H9 (cell line): ENCODE results near the gene CHMP6. TPM values are rescaled to one million over a fixed set of nuclear protein-coding genes. Genes with fewer than 3 reads are reported as not detected.

ENCODE experiments used
- DNase-seq: peaks from one replicate; pipeline ENCODE4 v3.0.0-alpha.2; 2017
- H2AFZ ChIP-seq: one replicate; pipeline ENCODE4 v1.6.1; 2013; ENCODE audit warnings: mild to moderate bottlenecking, low read length, control low read depth, moderate library complexity
- H2AK5ac ChIP-seq: 2 replicates; pipeline ENCODE4 v1.6.1; 2013; ENCODE audit warnings: low read length, control low read depth, mixed read lengths; ENCODE audit not compliant: insufficient read length
- H2BK120ac ChIP-seq: one replicate; pipeline ENCODE4 v1.6.1; 2013; ENCODE audit warnings: low read depth, mild to moderate bottlenecking, low read length, control low read depth, inconsistent platforms; ENCODE audit not compliant: poor library complexity, severe bottlenecking
- H2BK12ac ChIP-seq: 2 replicates; pipeline ENCODE4 v1.6.1; 2013; ENCODE audit warnings: low read length, control low read depth, mixed read lengths, low read depth; ENCODE audit not compliant: insufficient read length
- H2BK15ac ChIP-seq: 2 replicates; pipeline ENCODE4 v1.6.1; 2013; ENCODE audit warnings: low read depth, low read length, control low read depth
- H2BK20ac ChIP-seq: one replicate; pipeline ENCODE4 v1.6.1; 2013; ENCODE audit warnings: low read depth, mild to moderate bottlenecking, low read length, control low read depth, inconsistent platforms; ENCODE audit not compliant: poor library complexity, severe bottlenecking
- H2BK5ac ChIP-seq: 2 replicates; pipeline ENCODE4 v1.6.1; 2013; ENCODE audit warnings: low read length, control low read depth, mixed read lengths; ENCODE audit not compliant: insufficient read length
- H3K14ac ChIP-seq: 2 replicates; pipeline ENCODE4 v1.6.1; 2013; ENCODE audit warnings: low read length, control low read depth; ENCODE audit not compliant: insufficient read depth
- H3K18ac ChIP-seq: 2 replicates; pipeline ENCODE4 v1.6.1; 2013; ENCODE audit warnings: low read depth, mild to moderate bottlenecking, mixed read lengths, low read length, control low read depth; ENCODE audit not compliant: insufficient read length
- H3K23ac ChIP-seq: 2 replicates; pipeline ENCODE4 v1.6.1; 2013; ENCODE audit warnings: low read length, control low read depth, mixed read lengths, low read depth; ENCODE audit not compliant: insufficient read length
- H3K23me2 ChIP-seq: 2 replicates; pipeline ENCODE4 v1.6.1; 2013; ENCODE audit warnings: low read depth, mild to moderate bottlenecking, mixed read lengths, low read length, control low read depth; ENCODE audit not compliant: insufficient read length, poor library complexity, severe bottlenecking
- H3K27ac ChIP-seq: 2 replicates; pipeline ENCODE4 v1.5.1; 2013; ENCODE audit warnings: low read length, control low read depth, mixed read lengths, low read depth; ENCODE audit not compliant: insufficient read length
- H3K27me3 ChIP-seq: 2 replicates; pipeline ENCODE4 v1.6.1; 2013; ENCODE audit warnings: low read length, control low read depth, inconsistent platforms; ENCODE audit not compliant: insufficient read depth
- H3K4ac ChIP-seq: 2 replicates; pipeline ENCODE4 v1.6.1; 2013; ENCODE audit warnings: low read depth, mild to moderate bottlenecking, control low read depth, inconsistent platforms, low read length, moderate library complexity
- H3K4me1 ChIP-seq: 2 replicates; pipeline ENCODE4 v1.6.1; 2013; ENCODE audit warnings: low read length, control low read depth, inconsistent platforms; ENCODE audit not compliant: insufficient read depth
- H3K4me2 ChIP-seq: 2 replicates; pipeline ENCODE4 v1.6.1; 2013; ENCODE audit warnings: low read length, control low read depth, mixed read lengths; ENCODE audit not compliant: insufficient read length, insufficient read depth
- H3K56ac ChIP-seq: 2 replicates; pipeline ENCODE4 v1.6.1; 2013; ENCODE audit warnings: low read depth, mild to moderate bottlenecking, mixed read lengths, low read length, control low read depth; ENCODE audit not compliant: insufficient read length
- H3K79me1 ChIP-seq: 2 replicates; pipeline ENCODE4 v1.6.1; 2013; ENCODE audit warnings: low read depth, mild to moderate bottlenecking, moderate library complexity, low read length, control low read depth, inconsistent platforms; ENCODE audit not compliant: insufficient read depth, poor library complexity, severe bottlenecking
- H3K79me2 ChIP-seq: 2 replicates; pipeline ENCODE4 v1.6.1; 2013; ENCODE audit warnings: low read length, control low read depth, inconsistent platforms; ENCODE audit not compliant: insufficient read depth
- H3K9ac ChIP-seq: 2 replicates; pipeline ENCODE4 v1.6.1; 2013; ENCODE audit warnings: low read length, control low read depth, mixed read lengths; ENCODE audit not compliant: insufficient read length; ENCODE audit errors: extremely low read depth
- H3K9me3 ChIP-seq: one replicate; pipeline ENCODE4 v1.6.1; 2013; ENCODE audit warnings: low read depth, low read length, inconsistent platforms; ENCODE audit not compliant: control insufficient read depth
- H3T11ph ChIP-seq: one replicate; pipeline ENCODE4 v1.6.1; 2013; ENCODE audit warnings: mild to moderate bottlenecking, low read length, control low read depth, inconsistent platforms
- H4K20me1 ChIP-seq: one replicate; pipeline ENCODE4 v1.6.1; 2013; ENCODE audit not compliant: control insufficient read depth, insufficient read length, insufficient read depth
- H4K5ac ChIP-seq: 2 replicates; pipeline ENCODE4 v1.6.1; 2013; ENCODE audit warnings: low read depth, mild to moderate bottlenecking, mixed read lengths, low read length, control low read depth; ENCODE audit not compliant: insufficient read length
- H4K8ac ChIP-seq: replicated peaks from 2 replicates; pipeline ENCODE4 v1.6.1; 2013; ENCODE audit warnings: low read length, control low read depth, mixed read lengths, low read depth; ENCODE audit not compliant: insufficient read length
- H4K91ac ChIP-seq: 2 replicates; pipeline ENCODE4 v1.6.1; 2013; ENCODE audit warnings: low read depth, mild to moderate bottlenecking, moderate library complexity, mixed read lengths, low read length, control low read depth; ENCODE audit not compliant: insufficient read length
- H3K27ac Mint-ChIP-seq, 3 experiments: 2 replicates in 2 of 3; 3 replicates in 1 of 3; pipeline ENCODE4 v1.8.0; 2020 to 2021; ENCODE audit warnings: mixed read lengths in 3 of 3, mild to moderate bottlenecking in 1 of 3, moderate library complexity in 1 of 3
- H3K27me3 Mint-ChIP-seq: 2 replicates; pipeline ENCODE4 v1.8.0; 2021; ENCODE audit warnings: low read depth, mild to moderate bottlenecking, moderate library complexity, mixed read lengths
- H3K36me3 Mint-ChIP-seq, 3 experiments: 2 replicates in 2 of 3; 3 replicates in 1 of 3; pipeline ENCODE4 v1.8.0; 2020 to 2021; ENCODE audit warnings: low read depth in 3 of 3, mixed read lengths in 3 of 3; ENCODE audit not compliant: insufficient read depth in 1 of 3
- H3K4me1 Mint-ChIP-seq, 2 experiments: 2 replicates each; pipeline ENCODE4 v1.8.0; 2020; ENCODE audit warnings: mixed read lengths in 2 of 2
- H3K4me3 Mint-ChIP-seq, 2 experiments: 2 replicates in 1 of 2; 3 replicates in 1 of 2; pipeline ENCODE4 v1.8.0; 2020 to 2021; ENCODE audit warnings: mild to moderate bottlenecking in 2 of 2, mixed read lengths in 2 of 2, moderate library complexity in 1 of 2
- H3K9me3 Mint-ChIP-seq, 2 experiments: 2 replicates in 1 of 2; 3 replicates in 1 of 2; pipeline ENCODE4 v1.8.0; 2020; ENCODE audit warnings: mild to moderate bottlenecking in 2 of 2, mixed read lengths in 2 of 2, moderate library complexity in 1 of 2
- WGBS: extraction: QIAGEN DNeasy Blood & Tissue Kit; methylation state at CpG from one replicate; pipeline ENCODE4 v1.1.7; 2013; ENCODE audit warnings: missing lambda C conversion rate, low lambda C conversion rate, mixed read lengths; ENCODE audit not compliant: insufficient read length; ENCODE audit errors: extremely low coverage; 5-methylcytosine and 5-hydroxymethylcytosine counted together
- total RNA-seq: library from RNA; stranded (reverse); gene quantifications from 2 replicates; pipeline ENCODE4 v1.2.1, GENCODE V29; 2021
- TF ChIP-seq, protein P1 (sequence below): fragments of 200-600 bp; sonication (generic); conservative IDR thresholded peaks from 3 replicates; pipeline ENCODE4 v1.8.0; 2021; ENCODE audit warnings: antibody characterized with exemption, mild to moderate bottlenecking

Gene CHMP6
- total RNA-seq, 1 experiment from 2014 or later: 23.4 TPM

DNA sequence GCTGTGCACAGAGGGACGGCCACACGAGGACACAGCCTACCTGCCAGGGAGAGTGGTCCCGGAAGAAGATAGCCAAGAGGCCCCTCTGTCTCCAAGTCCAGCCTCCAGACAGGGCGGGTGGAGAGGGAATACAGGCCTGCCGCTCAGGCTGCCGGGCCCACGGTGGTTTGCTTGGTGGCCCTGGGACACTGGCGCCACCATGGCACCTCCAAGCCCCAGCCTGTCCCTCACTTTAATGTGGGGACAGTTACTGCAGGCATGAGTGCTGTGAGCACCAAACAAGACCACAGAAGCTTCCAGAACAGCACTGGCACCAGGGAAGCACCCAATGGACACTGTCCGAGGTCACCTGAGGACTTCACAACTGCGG, 22.0 kb upstream of the CHMP6 start:
- TF ChIP-seq, protein P1, sequence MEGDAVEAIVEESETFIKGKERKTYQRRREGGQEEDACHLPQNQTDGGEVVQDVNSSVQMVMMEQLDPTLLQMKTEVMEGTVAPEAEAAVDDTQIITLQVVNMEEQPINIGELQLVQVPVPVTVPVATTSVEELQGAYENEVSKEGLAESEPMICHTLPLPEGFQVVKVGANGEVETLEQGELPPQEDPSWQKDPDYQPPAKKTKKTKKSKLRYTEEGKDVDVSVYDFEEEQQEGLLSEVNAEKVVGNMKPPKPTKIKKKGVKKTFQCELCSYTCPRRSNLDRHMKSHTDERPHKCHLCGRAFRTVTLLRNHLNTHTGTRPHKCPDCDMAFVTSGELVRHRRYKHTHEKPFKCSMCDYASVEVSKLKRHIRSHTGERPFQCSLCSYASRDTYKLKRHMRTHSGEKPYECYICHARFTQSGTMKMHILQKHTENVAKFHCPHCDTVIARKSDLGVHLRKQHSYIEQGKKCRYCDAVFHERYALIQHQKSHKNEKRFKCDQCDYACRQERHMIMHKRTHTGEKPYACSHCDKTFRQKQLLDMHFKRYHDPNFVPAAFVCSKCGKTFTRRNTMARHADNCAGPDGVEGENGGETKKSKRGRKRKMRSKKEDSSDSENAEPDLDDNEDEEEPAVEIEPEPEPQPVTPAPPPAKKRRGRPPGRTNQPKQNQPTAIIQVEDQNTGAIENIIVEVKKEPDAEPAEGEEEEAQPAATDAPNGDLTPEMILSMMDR: no peak
- no CpG with 5 or more reads among the region's 10 CpGs for WGBS
- no peak overlapping the region for H2BK20ac ChIP-seq

More for the DNA sequence above, 22.0 kb upstream of the CHMP6 start:
- Histone ChIP-seq H3K4me1 (no peaks in the 10 kb centered on the region), H2AFZ (no peak overlapping the region), H2BK120ac (no peak overlapping the region), H3K4me2 (no peak overlapping the region), H3T11ph (no peak overlapping the region), H3K18ac (no peak overlapping the region), H4K91ac (no peak overlapping the region), H4K5ac (no peak overlapping the region), H2BK15ac (no peak overlapping the region), H3K14ac (no peak overlapping the region; the same call in 1 of the 2 replicates), H4K8ac (no peak overlapping the region), H3K27me3 (no peaks in the 10 kb centered on the region), H3K56ac (no peak overlapping the region), H2AK5ac (no peak overlapping the region), H4K20me1 (no peaks in the 10 kb centered on the region), H3K79me2 (no peaks in the 10 kb centered on the region), H3K23me2 (no peaks in the 10 kb centered on the region), H3K4ac (no peak overlapping the region), H3K9ac (no peak overlapping the region), H3K79me1 (no peaks in the 10 kb centered on the region), H2BK12ac (no peak overlapping the region), H3K9me3 (no peaks in the 10 kb centered on the region), H2BK5ac (no peak overlapping the region), H3K27ac (no peak overlapping the region), H3K23ac (no peak overlapping the region)
- Mint-ChIP-seq H3K4me1 (peaks cover 5 to 6% of the 10 kb centered on the region in 2 experiments), H3K27me3 (peaks cover 3% of the 10 kb centered on the region), H3K27ac (no peak overlapping the region), H3K9me3 (no peaks in the 10 kb centered on the region; a peak in 1 of 5 replicates), H3K4me3 (no peak overlapping the region), H3K36me3 (peaks cover 0 to 11% (median 5%) of the 10 kb centered on the region in 3 experiments; a peak in 4 of 7 replicates)
- no peak for DNase-seq
